Measurements from ENCODE around the gene DOC2A.

DNA sequence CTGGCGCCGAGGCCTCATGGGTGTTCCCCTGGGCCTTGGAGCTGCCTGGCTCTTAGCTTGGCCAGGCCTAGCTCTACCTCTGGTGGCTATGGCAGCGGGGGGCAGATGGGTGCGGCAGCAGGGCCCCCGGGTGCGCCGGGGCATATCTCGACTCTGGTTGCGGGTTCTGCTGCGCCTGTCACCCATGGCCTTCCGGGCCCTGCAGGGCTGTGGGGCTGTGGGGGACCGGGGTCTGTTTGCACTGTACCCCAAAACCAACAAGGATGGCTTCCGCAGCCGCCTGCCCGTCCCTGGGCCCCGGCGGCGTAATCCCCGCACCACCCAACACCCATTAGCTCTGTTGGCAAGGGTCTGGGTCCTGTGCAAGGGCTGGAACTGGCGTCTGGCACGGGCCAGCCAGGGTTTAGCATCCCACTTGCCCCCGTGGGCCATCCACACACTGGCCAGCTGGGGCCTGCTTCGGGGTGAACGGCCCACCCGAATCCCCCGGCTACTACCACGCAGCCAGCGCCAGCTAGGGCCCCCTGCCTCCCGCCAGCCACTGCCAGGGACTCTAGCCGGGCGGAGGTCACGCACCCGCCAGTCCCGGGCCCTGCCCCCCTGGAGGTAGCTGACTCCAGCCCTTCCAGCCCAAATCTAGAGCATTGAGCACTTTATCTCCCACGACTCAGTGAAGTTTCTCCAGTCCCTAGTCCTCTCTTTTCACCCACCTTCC, 23.3 kb downstream of the DOC2A start:
- TF ChIP-seq EZH2 (IDR thresholded peaks at IDR 0.05; ENCODE audit: borderline replicate concordance, low read depth, low read length, severe bottlenecking) (no peak), FOS (IDR thresholded peaks at IDR 0.05; ENCODE audit: borderline replicate concordance, insufficient read depth, low read length) (no peak), CTCF (IDR thresholded peaks at IDR 0.05; ENCODE audit: extremely low read depth in 1 of 2, insufficient read depth in 1 of 2, low read depth in 1 of 2, low read length in 2 of 2) (no peak), POLR2A (IDR thresholded peaks at IDR 0.05; ENCODE audit: low read depth, low read length) (no peak), POLR2AphosphoS5 (IDR thresholded peaks at IDR 0.05; ENCODE audit: insufficient read depth, low read depth, low read length) (no peak), GATA2 (IDR thresholded peaks at IDR 0.05; ENCODE audit: insufficient read depth, insufficient read length, low read depth, low read length) (no peak), JUN (IDR thresholded peaks at IDR 0.05; ENCODE audit: borderline replicate concordance, insufficient read depth, insufficient read length, low read depth) (no peak), MAX (IDR thresholded peaks at IDR 0.05; ENCODE audit: insufficient read depth, insufficient read length) (no peak), MYC (IDR thresholded peaks at IDR 0.05; ENCODE audit: low read depth, low read length) (no peak)

Data from endothelial cell of umbilical vein (primary cell).